Measurements from ENCODE around the gene AREL1.

The AREL1 gene

DNA sequence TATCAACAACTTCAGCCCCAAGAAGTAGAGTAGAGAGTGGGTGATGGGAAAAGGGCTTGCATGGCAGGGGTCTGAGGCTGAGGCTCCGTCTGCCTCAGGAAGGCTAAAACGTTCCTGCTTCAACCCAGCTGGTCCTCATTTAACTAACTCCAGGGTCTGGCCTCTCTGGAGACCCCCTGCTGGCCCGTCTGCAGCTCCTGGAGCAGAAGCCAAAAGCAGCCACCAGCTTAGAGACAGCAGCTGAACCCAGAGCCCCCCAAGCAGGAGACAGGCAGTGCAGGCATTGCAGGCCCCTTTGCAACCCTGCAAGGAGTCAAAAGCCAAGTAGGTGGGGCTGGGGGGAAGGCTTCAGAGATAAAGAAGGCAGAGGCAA lies 75.7 kb downstream of the AREL1 start:
- TF ChIP-seq CEBPB (IDR thresholded peaks at IDR 0.05) (no peak), RAD21 (IDR thresholded peaks at IDR 0.05; ENCODE audit: low read depth) (no peak), EP300 (IDR thresholded peaks at IDR 0.05; ENCODE audit: borderline replicate concordance) (no peak), TAF1 (IDR thresholded peaks at IDR 0.05; ENCODE audit: low read depth) (no peak), ZBTB7A (IDR thresholded peaks at IDR 0.05; ENCODE audit: low read depth) (no peak), YY1 (IDR thresholded peaks at IDR 0.05; ENCODE audit: low read depth) (no peak), TCF12 (IDR thresholded peaks at IDR 0.05; ENCODE audit: low read depth) (no peak), CREB1 (IDR thresholded peaks at IDR 0.05; ENCODE audit: low read depth) (no peak), TEAD4 (IDR thresholded peaks at IDR 0.05) (no peak), NFIC (IDR thresholded peaks at IDR 0.05) (no peak), FOXM1 (IDR thresholded peaks at IDR 0.05; ENCODE audit: borderline replicate concordance, low read depth) (no peak), EGR1 (IDR thresholded peaks at IDR 0.05) (no peak)
- TF ChIP-seq, protein P1, sequence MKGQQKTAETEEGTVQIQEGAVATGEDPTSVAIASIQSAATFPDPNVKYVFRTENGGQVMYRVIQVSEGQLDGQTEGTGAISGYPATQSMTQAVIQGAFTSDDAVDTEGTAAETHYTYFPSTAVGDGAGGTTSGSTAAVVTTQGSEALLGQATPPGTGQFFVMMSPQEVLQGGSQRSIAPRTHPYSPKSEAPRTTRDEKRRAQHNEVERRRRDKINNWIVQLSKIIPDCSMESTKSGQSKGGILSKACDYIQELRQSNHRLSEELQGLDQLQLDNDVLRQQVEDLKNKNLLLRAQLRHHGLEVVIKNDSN (IDR thresholded peaks at IDR 0.05), result no peak
- TF ChIP-seq, protein P2, sequence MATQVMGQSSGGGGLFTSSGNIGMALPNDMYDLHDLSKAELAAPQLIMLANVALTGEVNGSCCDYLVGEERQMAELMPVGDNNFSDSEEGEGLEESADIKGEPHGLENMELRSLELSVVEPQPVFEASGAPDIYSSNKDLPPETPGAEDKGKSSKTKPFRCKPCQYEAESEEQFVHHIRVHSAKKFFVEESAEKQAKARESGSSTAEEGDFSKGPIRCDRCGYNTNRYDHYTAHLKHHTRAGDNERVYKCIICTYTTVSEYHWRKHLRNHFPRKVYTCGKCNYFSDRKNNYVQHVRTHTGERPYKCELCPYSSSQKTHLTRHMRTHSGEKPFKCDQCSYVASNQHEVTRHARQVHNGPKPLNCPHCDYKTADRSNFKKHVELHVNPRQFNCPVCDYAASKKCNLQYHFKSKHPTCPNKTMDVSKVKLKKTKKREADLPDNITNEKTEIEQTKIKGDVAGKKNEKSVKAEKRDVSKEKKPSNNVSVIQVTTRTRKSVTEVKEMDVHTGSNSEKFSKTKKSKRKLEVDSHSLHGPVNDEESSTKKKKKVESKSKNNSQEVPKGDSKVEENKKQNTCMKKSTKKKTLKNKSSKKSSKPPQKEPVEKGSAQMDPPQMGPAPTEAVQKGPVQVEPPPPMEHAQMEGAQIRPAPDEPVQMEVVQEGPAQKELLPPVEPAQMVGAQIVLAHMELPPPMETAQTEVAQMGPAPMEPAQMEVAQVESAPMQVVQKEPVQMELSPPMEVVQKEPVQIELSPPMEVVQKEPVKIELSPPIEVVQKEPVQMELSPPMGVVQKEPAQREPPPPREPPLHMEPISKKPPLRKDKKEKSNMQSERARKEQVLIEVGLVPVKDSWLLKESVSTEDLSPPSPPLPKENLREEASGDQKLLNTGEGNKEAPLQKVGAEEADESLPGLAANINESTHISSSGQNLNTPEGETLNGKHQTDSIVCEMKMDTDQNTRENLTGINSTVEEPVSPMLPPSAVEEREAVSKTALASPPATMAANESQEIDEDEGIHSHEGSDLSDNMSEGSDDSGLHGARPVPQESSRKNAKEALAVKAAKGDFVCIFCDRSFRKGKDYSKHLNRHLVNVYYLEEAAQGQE (IDR thresholded peaks at IDR 0.05; ENCODE audit: low read depth), result no peak
- TF ChIP-seq, protein P3, sequence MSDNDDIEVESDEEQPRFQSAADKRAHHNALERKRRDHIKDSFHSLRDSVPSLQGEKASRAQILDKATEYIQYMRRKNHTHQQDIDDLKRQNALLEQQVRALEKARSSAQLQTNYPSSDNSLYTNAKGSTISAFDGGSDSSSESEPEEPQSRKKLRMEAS (IDR thresholded peaks at IDR 0.05), result no peak

DNA sequence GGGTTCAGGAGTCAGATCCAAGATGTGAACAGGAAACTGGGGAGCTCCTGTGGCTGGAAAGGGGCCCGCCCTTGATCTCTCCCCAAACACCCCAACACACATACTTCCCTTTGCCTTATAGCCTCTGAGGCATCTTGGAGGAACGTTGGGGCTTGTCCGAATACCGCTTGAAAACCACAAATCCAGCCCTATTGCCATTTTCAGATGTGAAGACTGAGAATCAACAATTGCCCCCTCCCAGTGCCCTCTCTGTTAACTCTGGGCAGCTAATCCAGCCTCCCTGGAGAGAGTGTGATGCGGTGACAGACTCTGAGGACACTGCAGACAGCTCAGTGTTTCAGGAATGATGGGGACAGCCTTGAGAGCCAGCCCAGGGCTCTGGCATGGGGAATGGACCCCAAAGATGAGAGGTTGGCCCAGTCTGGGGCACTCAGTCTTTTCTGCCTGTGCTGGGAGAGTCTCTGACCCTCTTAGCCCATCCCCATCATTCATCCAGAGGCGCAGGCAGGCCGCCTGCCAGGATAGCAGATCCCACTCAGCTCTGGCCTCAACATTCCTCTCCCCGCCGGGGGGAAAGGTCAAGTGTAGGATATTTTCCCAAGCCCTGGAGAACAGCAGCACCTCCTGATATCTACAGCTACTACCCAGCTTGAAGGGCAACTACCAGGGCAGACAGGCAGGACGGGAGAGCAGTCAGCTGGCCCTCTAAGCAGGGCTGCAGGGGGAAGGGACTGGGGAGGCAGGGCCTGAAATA lies 76.3 kb downstream of the AREL1 start:
- no peak for TF ChIP-seq EP300 (IDR thresholded peaks at IDR 0.05; ENCODE audit: borderline replicate concordance)
- no peak for TF ChIP-seq ZBTB7A (IDR thresholded peaks at IDR 0.05; ENCODE audit: low read depth)

DNA sequence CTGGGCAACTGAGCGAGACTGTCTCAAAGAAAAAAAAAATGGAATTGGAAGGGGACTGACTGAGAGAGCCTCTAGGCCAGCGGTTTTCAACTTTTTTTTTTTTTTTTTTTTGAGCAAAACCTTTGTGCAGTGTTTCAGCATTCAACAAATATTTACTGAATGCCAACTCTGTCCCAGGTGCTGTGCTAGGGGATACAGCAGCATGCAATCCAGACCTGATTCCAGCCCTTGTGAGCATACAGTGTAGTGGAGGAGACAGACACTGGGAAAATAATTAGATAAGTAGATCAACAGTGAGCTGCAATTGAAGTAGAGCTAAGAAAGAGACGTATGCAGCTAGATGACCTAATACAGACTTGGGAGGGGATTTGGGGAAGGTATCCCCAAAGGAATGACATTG lies 77.0 kb downstream of the AREL1 start:
- TF ChIP-seq CREB1 (IDR thresholded peaks at IDR 0.05; ENCODE audit: low read depth) (no peak), CEBPB (IDR thresholded peaks at IDR 0.05) (no peak), TCF12 (IDR thresholded peaks at IDR 0.05; ENCODE audit: low read depth) (no peak), FOXM1 (IDR thresholded peaks at IDR 0.05; ENCODE audit: borderline replicate concordance, low read depth) (no peak), TAF1 (IDR thresholded peaks at IDR 0.05; ENCODE audit: low read depth) (no peak), RAD21 (IDR thresholded peaks at IDR 0.05; ENCODE audit: low read depth) (no peak), NFIC (IDR thresholded peaks at IDR 0.05) (no peak), EP300 (IDR thresholded peaks at IDR 0.05; ENCODE audit: borderline replicate concordance) (no peak), EGR1 (IDR thresholded peaks at IDR 0.05) (no peak), ZBTB7A (IDR thresholded peaks at IDR 0.05; ENCODE audit: low read depth) (no peak), YY1 (IDR thresholded peaks at IDR 0.05; ENCODE audit: low read depth) (no peak), TEAD4 (IDR thresholded peaks at IDR 0.05) (no peak)
- TF ChIP-seq, protein P1 (IDR thresholded peaks at IDR 0.05), result no peak
- TF ChIP-seq, protein P3 (IDR thresholded peaks at IDR 0.05), result no peak
- TF ChIP-seq, protein P2 (IDR thresholded peaks at IDR 0.05; ENCODE audit: low read depth), result no peak

DNA sequence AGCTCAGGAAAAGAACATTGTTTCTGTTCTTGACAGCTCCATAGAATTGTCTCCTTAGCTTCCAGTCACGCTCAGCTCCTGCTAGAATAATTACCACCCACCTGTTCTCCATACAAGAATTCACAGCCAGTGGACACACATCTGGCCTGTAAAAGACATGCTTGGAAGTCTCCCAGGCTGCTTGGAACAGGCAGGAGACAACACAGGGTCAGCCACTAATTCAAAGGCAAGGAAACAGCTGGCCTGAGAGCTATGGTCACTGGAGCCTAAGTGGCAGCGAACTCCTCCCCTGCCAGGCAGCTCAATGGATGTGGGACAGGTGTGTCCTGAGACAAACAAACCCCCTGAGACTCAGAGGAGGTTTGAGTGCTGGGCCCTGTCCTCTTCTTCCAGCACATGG lies 77.9 kb downstream of the AREL1 start:
- TF ChIP-seq CREB1 (IDR thresholded peaks at IDR 0.05; ENCODE audit: low read depth) (no peak), TEAD4 (IDR thresholded peaks at IDR 0.05) (no peak)
- TF ChIP-seq, protein P1 (IDR thresholded peaks at IDR 0.05), result no peak

DNA sequence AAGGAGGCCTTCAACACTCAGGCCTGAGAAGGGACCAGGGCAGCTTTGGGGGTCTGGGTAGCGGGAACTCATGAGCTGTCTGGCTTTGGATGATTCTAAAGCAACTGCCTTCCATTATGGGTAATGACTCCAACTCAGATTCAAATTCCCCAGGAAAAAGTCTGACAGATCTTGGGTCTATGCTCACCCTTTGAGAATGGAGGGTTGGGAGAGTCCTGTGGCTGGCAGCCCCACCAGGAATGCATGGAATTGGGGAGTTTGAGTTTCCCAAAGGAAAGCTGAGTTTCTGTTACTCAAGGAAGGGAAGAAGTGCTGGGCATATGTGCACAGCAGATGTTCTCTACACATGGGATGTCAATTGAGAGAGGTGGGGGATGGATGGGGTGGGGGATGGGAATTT lies 78.4 kb downstream of the AREL1 start:
- no peak for TF ChIP-seq CEBPB (IDR thresholded peaks at IDR 0.05)
- no peak for TF ChIP-seq CREB1 (IDR thresholded peaks at IDR 0.05; ENCODE audit: low read depth)
- TF ChIP-seq, protein P1 (IDR thresholded peaks at IDR 0.05), result no peak
- TF ChIP-seq TAF1 (IDR thresholded peaks at IDR 0.05; ENCODE audit: low read depth), result no peak
- no peak for TF ChIP-seq NFIC (IDR thresholded peaks at IDR 0.05)
- TF ChIP-seq, protein P3 (IDR thresholded peaks at IDR 0.05), result no peak
- TF ChIP-seq TEAD4 (IDR thresholded peaks at IDR 0.05), result no peak
- no peak for TF ChIP-seq FOXM1 (IDR thresholded peaks at IDR 0.05; ENCODE audit: borderline replicate concordance, low read depth)
- no peak for TF ChIP-seq EGR1 (IDR thresholded peaks at IDR 0.05)
